Neutrophil (primary cell): ENCODE results near the gene PHYKPL.
A peak's percentile ranks its signal among the peaks of the same experiment; 100 is the strongest.

Source experiments
- H3K27ac ChIP-seq: fragments of 200-600 bp; sonication (generic); 2 replicates; pipeline ENCODE4 v1.5.1; 2016; ENCODE audit warnings: mild to moderate bottlenecking, moderate library complexity
- H3K27me3 ChIP-seq: fragments of 200-600 bp; sonication (generic); 2 replicates; pipeline ENCODE4 v1.6.0; 2016; ENCODE audit warnings: mild to moderate bottlenecking
- H3K36me3 ChIP-seq: fragments of 200-600 bp; sonication (generic); 2 replicates; pipeline ENCODE4 v1.5.1; 2017
- H3K4me1 ChIP-seq, 2 experiments: fragments of 200-600 bp in 1 of 2; sonication (generic) in 1 of 2; 1 replicate in 1 of 2; 2 replicates in 1 of 2; pipeline versions ENCODE4 v1.5.1 to v1.6.1; 2013 to 2016; ENCODE audit warnings: low read depth in 1 of 2, low read length in 1 of 2, mild to moderate bottlenecking in 1 of 2, moderate library complexity in 1 of 2; ENCODE audit not compliant: control insufficient read depth in 1 of 2, insufficient read depth in 1 of 2
- H3K4me3 ChIP-seq, 2 experiments: fragments of 200-600 bp in 1 of 2; sonication (generic) in 1 of 2; 1 replicate in 1 of 2; 2 replicates in 1 of 2; pipeline ENCODE4 v1.5.1; 2013 to 2016; ENCODE audit warnings: low read depth in 1 of 2, low read length in 1 of 2, mild to moderate bottlenecking in 1 of 2, moderate library complexity in 1 of 2
- H3K9me3 ChIP-seq: fragments of 200-600 bp; sonication (generic); 2 replicates; pipeline ENCODE4 v1.5.1; 2016
- CTCF ChIP-seq: fragments of 200-600 bp; sonication (generic); IDR thresholded peaks from 2 replicates; pipeline ENCODE4 v1.5.1; 2016; ENCODE audit warnings: antibody characterized with exemption

The PHYKPL gene

GRCh38 chr5:178245389-178245788 is 12.8 kb upstream of the PHYKPL start:
- no peak for TF ChIP-seq CTCF
- Histone ChIP-seq H3K9me3 (no peaks in the 10 kb centered on the region), H3K27me3 (no peaks in the 10 kb centered on the region), H3K4me1 (peaks cover 38 to 41% of the 10 kb centered on the region in 2 experiments), H3K36me3 (no peaks in the 10 kb centered on the region), H3K27ac (no peak overlapping the region), H3K4me3 (no peak overlapping the region)

DNA sequence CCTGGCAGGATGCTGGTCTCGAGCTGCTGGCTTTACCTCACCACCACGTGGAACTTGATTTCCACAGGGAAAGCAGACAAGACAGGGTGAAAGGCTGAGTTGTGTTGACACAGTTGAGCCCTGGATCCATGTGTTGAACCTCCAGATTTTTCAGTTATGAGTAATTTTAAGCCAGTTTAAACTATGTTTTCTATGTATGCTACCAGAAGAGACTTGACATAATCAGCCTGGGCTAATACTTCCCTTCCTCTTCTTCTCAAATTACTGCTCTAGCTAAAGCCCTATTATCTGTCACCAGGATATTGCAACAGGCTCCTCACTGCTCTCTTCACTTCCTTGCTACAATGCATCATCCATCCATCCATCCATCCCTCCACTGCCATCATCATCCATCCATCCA is 12.0 kb upstream of the PHYKPL start:
- H3K4me1 ChIP-seq = peaks cover 46 to 49% of the 10 kb centered on the region in 2 experiments
- no peak for TF ChIP-seq CTCF

DNA sequence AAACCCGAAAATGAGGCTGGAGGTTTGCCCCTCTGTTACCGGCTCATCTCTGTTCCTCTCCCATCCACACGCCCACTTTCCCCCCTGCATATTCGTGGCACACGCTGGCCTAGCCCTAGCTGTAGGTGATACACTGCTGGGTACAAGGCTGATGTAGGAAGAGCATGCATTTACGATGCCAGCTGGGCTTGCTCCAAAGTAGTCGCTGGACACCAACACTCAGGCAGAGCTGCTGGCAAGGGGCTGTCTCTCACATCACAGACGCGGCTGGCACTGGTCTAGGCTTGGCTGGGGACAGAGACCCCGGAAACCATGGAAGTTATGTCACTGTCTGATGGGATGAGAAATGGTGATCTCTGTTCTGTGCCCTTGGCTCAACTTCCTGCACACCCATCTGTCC is 9.8 kb upstream of the PHYKPL start:
- Histone ChIP-seq H3K27ac (peak overlapping the region; percentile 92), H3K36me3 (no peaks in the 10 kb centered on the region), H3K4me1 (peaks cover 67 to 69% of the 10 kb centered on the region in 2 experiments), H3K9me3 (no peaks in the 10 kb centered on the region), H3K4me3 (no peak overlapping the region), H3K27me3 (no peaks in the 10 kb centered on the region)
- no peak for TF ChIP-seq CTCF

More for the DNA sequence above, 12.0 kb upstream of the PHYKPL start:
- Histone ChIP-seq H3K9me3 (no peaks in the 10 kb centered on the region), H3K27me3 (no peaks in the 10 kb centered on the region), H3K36me3 (no peaks in the 10 kb centered on the region), H3K4me3 (no peak overlapping the region), H3K27ac (peak overlapping the region; percentile 55)

DNA sequence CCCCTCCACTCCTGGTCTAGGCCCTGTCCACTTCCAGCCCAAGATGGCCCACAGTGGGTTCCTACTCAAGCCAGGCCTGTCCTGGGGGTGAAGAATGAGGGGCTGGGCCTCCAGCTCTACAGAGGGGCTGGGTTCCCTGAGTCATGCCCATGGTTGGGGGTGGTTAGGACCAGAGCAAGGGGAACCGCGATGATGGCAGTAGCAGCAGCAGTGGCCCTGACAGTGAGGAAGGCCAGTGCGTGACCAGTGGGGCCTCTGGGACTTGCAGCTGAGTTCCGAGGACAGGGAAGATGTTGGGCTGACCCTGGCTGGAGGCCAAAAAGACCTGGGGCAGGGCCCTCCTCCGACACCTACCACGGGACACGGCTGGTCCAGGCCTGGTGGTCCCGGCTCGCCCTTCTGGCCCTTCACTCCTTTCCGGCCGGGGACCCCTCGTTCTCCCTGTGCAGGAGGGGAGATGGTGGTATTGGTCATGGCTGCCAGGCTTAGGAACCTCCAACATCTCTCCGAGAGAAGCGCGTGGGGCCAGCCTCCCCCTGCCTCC is 9.2 kb upstream of the PHYKPL start:
- Histone ChIP-seq H3K36me3 (no peaks in the 10 kb centered on the region), H3K27ac (peak overlapping the region; percentile 92), H3K9me3 (no peaks in the 10 kb centered on the region), H3K4me1 (peaks cover 71 to 74% of the 10 kb centered on the region in 2 experiments), H3K4me3 (peak overlapping the region; percentile 50 to 51), H3K27me3 (no peaks in the 10 kb centered on the region)
- TF ChIP-seq CTCF = no peak

GRCh38 chr5:178241231-178241663 is 8.6 kb upstream of the PHYKPL start:
- no peak for TF ChIP-seq CTCF
- Histone ChIP-seq H3K27ac (peak overlapping the region; percentile 92), H3K36me3 (no peaks in the 10 kb centered on the region), H3K9me3 (no peaks in the 10 kb centered on the region), H3K4me1 (peaks cover 76 to 79% of the 10 kb centered on the region in 2 experiments), H3K27me3 (no peaks in the 10 kb centered on the region), H3K4me3 (peak overlapping the region; percentile 50 to 51)

GRCh38 chr5:178240766-178241165 is 8.2 kb upstream of the PHYKPL start:
- H3K9me3 ChIP-seq = no peaks in the 10 kb centered on the region
- no peaks in the 10 kb centered on the region for H3K36me3 ChIP-seq
- H3K4me3 ChIP-seq = peak overlapping the region; percentile 50 to 51
- no peaks in the 10 kb centered on the region for H3K27me3 ChIP-seq
- no peak for TF ChIP-seq CTCF
- peak overlapping the region; percentile 92 for H3K27ac ChIP-seq
- peaks cover 78 to 82% of the 10 kb centered on the region in 2 experiments for H3K4me1 ChIP-seq
